Subcutaneous adipose tissue (tissue), 4 donors: ENCODE results near the gene SLC1A4. TPM values are rescaled to one million over a fixed set of nuclear protein-coding genes. Genes with fewer than 3 reads are reported as not detected.

Experiments used
- CTCF ChIP-seq: fragments of 450-650 bp; IDR thresholded peaks from one replicate; pipeline ENCODE4 v1.5.1; 2016; ENCODE audit warnings: low read depth, mild to moderate bottlenecking, control low read depth, antibody characterized with exemption, moderate library complexity
- total RNA-seq, 4 donors: library from RNA; depleted of rRNA; stranded (reverse); fragments of >200 nt; gene quantifications; one replicate each; pipeline ENCODE4 v1.1.0, GENCODE V29; 2016

SLC1A4 gene
- total RNA-seq, 4 donors from 2014 or later: 2.6 to 15.5 (median 6.8) TPM

GRCh38 chr2:64998658-64999061, 9.5 kb downstream of the SLC1A4 start:
- no peak for TF ChIP-seq CTCF

- no peak for TF ChIP-seq CTCF
These were observed 10.6 kb downstream of the SLC1A4 start for GRCh38 chr2:64999754-65000153.

GRCh38 chr2:65000644-65001043, 11.4 kb downstream of the SLC1A4 start:
- no peak for TF ChIP-seq CTCF

- TF ChIP-seq CTCF: no peak
These were observed 13.8 kb downstream of the SLC1A4 start for GRCh38 chr2:65003037-65003436.

GRCh38 chr2:65013776-65014175, 24.6 kb downstream of the SLC1A4 start:
- TF ChIP-seq CTCF: no peak

GRCh38 chr2:65015731-65016130, 26.5 kb downstream of the SLC1A4 start:
- TF ChIP-seq CTCF: no peak

- no peak for TF ChIP-seq CTCF
These were observed 27.6 kb downstream of the SLC1A4 start for GRCh38 chr2:65016789-65017188.

GRCh38 chr2:65017335-65017734, 28.1 kb downstream of the SLC1A4 start:
- TF ChIP-seq CTCF: no peak
